ENCODE measurements around the gene OTOF.

The OTOF gene

GRCh38 chr2:26461601-26462023 lies 16.3 kb downstream of the OTOF start:
- no peak overlapping the region for H3K27ac ChIP-seq (ENCODE audit: low read length)

GRCh38 chr2:26460613-26461031 lies 17.3 kb downstream of the OTOF start:
- H3K79me2 ChIP-seq (ENCODE audit: low read length): no peaks in the 10 kb centered on the region
- H3K9me2 ChIP-seq (replicated peaks; ENCODE audit: insufficient read depth, low read length): no peaks in the 10 kb centered on the region
- no peak overlapping the region for H3K27ac ChIP-seq (ENCODE audit: low read length)
- H2AFZ ChIP-seq (ENCODE audit: low read length): no peak overlapping the region
- TF ChIP-seq EZH2 (optimal IDR thresholded peaks at IDR 0.05; ENCODE audit: low read depth, low read length): no peak
- no peak for DNase-seq
- no peaks in the 10 kb centered on the region for H3F3A ChIP-seq (ENCODE audit: insufficient read depth, low read length)
- no peak overlapping the region for H3K4me2 ChIP-seq (ENCODE audit: low read depth, low read length)
- no peaks in the 10 kb centered on the region for H3K4me1 ChIP-seq (ENCODE audit: low read length)
- peaks cover 6% of the 10 kb centered on the region; the same call in 1 of the 2 replicates for H3K27me3 ChIP-seq (replicated peaks; ENCODE audit: insufficient read depth, low read length)
- no peak overlapping the region for H3K9ac ChIP-seq (ENCODE audit: low read length)
- no peaks in the 10 kb centered on the region for H3K9me3 ChIP-seq (replicated peaks; ENCODE audit: insufficient read depth, low read length)
- H4K20me1 ChIP-seq (ENCODE audit: insufficient read depth, low read length): no peaks in the 10 kb centered on the region
- no peaks in the 10 kb centered on the region for H3K36me3 ChIP-seq (replicated peaks; ENCODE audit: insufficient read depth, low read length)
- H3K4me3 ChIP-seq (ENCODE audit: low read length): no peak overlapping the region

More at GRCh38 chr2:26461601-26462023, 16.3 kb downstream of the OTOF start:
- no peaks in the 10 kb centered on the region for H3K4me1 ChIP-seq (ENCODE audit: low read length)
- no peaks in the 10 kb centered on the region for H3F3A ChIP-seq (ENCODE audit: insufficient read depth, low read length)
- H3K9me2 ChIP-seq (replicated peaks; ENCODE audit: insufficient read depth, low read length): no peaks in the 10 kb centered on the region
- no peak overlapping the region for H3K4me3 ChIP-seq (ENCODE audit: low read length)
- no peak overlapping the region for H3K4me2 ChIP-seq (ENCODE audit: low read depth, low read length)
- no peak overlapping the region for H2AFZ ChIP-seq (ENCODE audit: low read length)
- no peak for TF ChIP-seq EZH2phosphoT487 (IDR thresholded peaks at IDR 0.05; ENCODE audit: low read length)
- no peak for TF ChIP-seq EZH2 (optimal IDR thresholded peaks at IDR 0.05; ENCODE audit: low read depth, low read length)
- no peak for TF ChIP-seq CTCF (IDR thresholded peaks at IDR 0.05; ENCODE audit: low read length)
- no peaks in the 10 kb centered on the region for H3K9me3 ChIP-seq (replicated peaks; ENCODE audit: insufficient read depth, low read length)
- no peaks in the 10 kb centered on the region for H4K20me1 ChIP-seq (ENCODE audit: insufficient read depth, low read length)
- DNase-seq: no peak
- no peaks in the 10 kb centered on the region for H3K36me3 ChIP-seq (replicated peaks; ENCODE audit: insufficient read depth, low read length)
- no peak overlapping the region for H3K9ac ChIP-seq (ENCODE audit: low read length)
- H3K79me2 ChIP-seq (ENCODE audit: low read length): no peaks in the 10 kb centered on the region
- H3K27me3 ChIP-seq (replicated peaks; ENCODE audit: insufficient read depth, low read length): peaks cover 6% of the 10 kb centered on the region; the same call in 1 of the 2 replicates

GRCh38 chr2:26459991-26460612 lies 17.8 kb downstream of the OTOF start:
- H3K27ac ChIP-seq (ENCODE audit: low read length): no peak overlapping the region
- TF ChIP-seq EZH2 (optimal IDR thresholded peaks at IDR 0.05; ENCODE audit: low read depth, low read length) (no peak), CTCF (IDR thresholded peaks at IDR 0.05; ENCODE audit: low read length) (no peak), EZH2phosphoT487 (IDR thresholded peaks at IDR 0.05; ENCODE audit: low read length) (no peak)
- H3K4me3 ChIP-seq (ENCODE audit: low read length): no peak overlapping the region
- no peaks in the 10 kb centered on the region for H3K36me3 ChIP-seq (replicated peaks; ENCODE audit: insufficient read depth, low read length)
- no peak overlapping the region for H3K9ac ChIP-seq (ENCODE audit: low read length)
- no peaks in the 10 kb centered on the region for H3K79me2 ChIP-seq (ENCODE audit: low read length)
- DNase-seq: no peak
- H3F3A ChIP-seq (ENCODE audit: insufficient read depth, low read length): no peaks in the 10 kb centered on the region
- H4K20me1 ChIP-seq (ENCODE audit: insufficient read depth, low read length): no peaks in the 10 kb centered on the region
- no peaks in the 10 kb centered on the region for H3K9me3 ChIP-seq (replicated peaks; ENCODE audit: insufficient read depth, low read length)
- H3K4me1 ChIP-seq (ENCODE audit: low read length): no peaks in the 10 kb centered on the region
- H2AFZ ChIP-seq (ENCODE audit: low read length): no peak overlapping the region
- H3K9me2 ChIP-seq (replicated peaks; ENCODE audit: insufficient read depth, low read length): no peaks in the 10 kb centered on the region
- H3K4me2 ChIP-seq (ENCODE audit: low read depth, low read length): no peak overlapping the region
- H3K27me3 ChIP-seq (replicated peaks; ENCODE audit: insufficient read depth, low read length): peaks cover 6% of the 10 kb centered on the region; the same call in 1 of the 2 replicates

GRCh38 chr2:26458365-26459042 lies 19.4 kb downstream of the OTOF start:
- TF ChIP-seq CTCF (IDR thresholded peaks at IDR 0.05; ENCODE audit: low read length) (peak; percentile 16), EZH2 (optimal IDR thresholded peaks at IDR 0.05; ENCODE audit: low read depth, low read length) (no peak)
- no peak for DNase-seq
- Histone ChIP-seq H3K4me3 (ENCODE audit: low read length) (no peak overlapping the region), H3K9ac (ENCODE audit: low read length) (no peak overlapping the region), H3K4me1 (ENCODE audit: low read length) (no peaks in the 10 kb centered on the region), H2AFZ (ENCODE audit: low read length) (no peak overlapping the region), H4K20me1 (ENCODE audit: insufficient read depth, low read length) (no peaks in the 10 kb centered on the region), H3K9me3 (replicated peaks; ENCODE audit: insufficient read depth, low read length) (no peaks in the 10 kb centered on the region), H3K27me3 (replicated peaks; ENCODE audit: insufficient read depth, low read length) (peaks cover 6% of the 10 kb centered on the region; the same call in 1 of the 2 replicates), H3F3A (ENCODE audit: insufficient read depth, low read length) (no peaks in the 10 kb centered on the region), H3K79me2 (ENCODE audit: low read length) (no peaks in the 10 kb centered on the region), H3K9me2 (replicated peaks; ENCODE audit: insufficient read depth, low read length) (no peaks in the 10 kb centered on the region), H3K4me2 (ENCODE audit: low read depth, low read length) (no peak overlapping the region), H3K27ac (ENCODE audit: low read length) (no peak overlapping the region), H3K36me3 (replicated peaks; ENCODE audit: insufficient read depth, low read length) (no peaks in the 10 kb centered on the region)

All from MM.1S (cell line).